Calu3 (cell line): ENCODE measurements around the gene HIF1AN. TPM values are rescaled to one million over a fixed set of nuclear protein-coding genes. Genes with fewer than 3 reads are reported as not detected.
A peak's percentile ranks its signal among the peaks of the same experiment; 100 is the strongest.

ENCODE experiments used
- BruUV-seq: library from RNA; stranded (reverse); fragments of 400-500 nt; replicated peaks from 2 replicates; lab custom pipeline; 2021; lab: Mats Ljungman, UMichigan
- CTCF ChIA-PET: fragments of 300-600 bp; sonication (Branson Sonifier 250); formaldehyde crosslinking; loops from one replicate; lab custom pipeline; 2022; ENCODE audit warnings: antibody characterized with exemption; lab: Charles Lee
- DNase-seq: peaks from one replicate; pipeline ENCODE4 v3.0.0; 2022
- H3K27ac Mint-ChIP-seq: one replicate; pipeline ENCODE4 v1.8.0; 2022; ENCODE audit warnings: mixed read lengths; ENCODE audit not compliant: unreplicated experiment
- H3K27me3 Mint-ChIP-seq: one replicate; pipeline ENCODE4 v1.8.0; 2022; ENCODE audit warnings: mixed read lengths; ENCODE audit not compliant: unreplicated experiment
- H3K36me3 Mint-ChIP-seq: one replicate; pipeline ENCODE4 v1.8.0; 2022; ENCODE audit warnings: mild to moderate bottlenecking, moderate library complexity, mixed read lengths; ENCODE audit not compliant: insufficient read depth, unreplicated experiment
- H3K4me1 Mint-ChIP-seq: one replicate; pipeline ENCODE4 v1.8.0; 2022; ENCODE audit warnings: mild to moderate bottlenecking, low read depth, mixed read lengths; ENCODE audit not compliant: unreplicated experiment
- H3K4me3 Mint-ChIP-seq: one replicate; pipeline ENCODE4 v1.8.0; 2022; ENCODE audit warnings: mild to moderate bottlenecking, low read depth, moderate library complexity, mixed read lengths; ENCODE audit not compliant: unreplicated experiment
- H3K9me3 Mint-ChIP-seq: one replicate; pipeline ENCODE4 v1.8.0; 2022; ENCODE audit warnings: low read depth, mixed read lengths; ENCODE audit not compliant: unreplicated experiment
- intact Hi-C: fragments of 100-400 bp; cut with micrococcal nuclease; formaldehyde crosslinking; loops from one replicate; pipeline ENCODE4 v1.10.0; 2022; ENCODE audit not compliant: unreplicated experiment
- total RNA-seq: library from RNA; stranded (reverse); gene quantifications from 2 replicates; pipeline ENCODE4 v1.2.3, GENCODE V29; 2022
- TF ChIP-seq, protein P1 (sequence below): fragments of 200-600 bp; IDR thresholded peaks from one replicate; pipeline ENCODE4 v1.8.0; 2022; ENCODE audit warnings: antibody characterized with exemption; ENCODE audit not compliant: unreplicated experiment

The HIF1AN gene
- total RNA-seq, 1 experiment from 2014 or later = 36.3 TPM

DNA sequence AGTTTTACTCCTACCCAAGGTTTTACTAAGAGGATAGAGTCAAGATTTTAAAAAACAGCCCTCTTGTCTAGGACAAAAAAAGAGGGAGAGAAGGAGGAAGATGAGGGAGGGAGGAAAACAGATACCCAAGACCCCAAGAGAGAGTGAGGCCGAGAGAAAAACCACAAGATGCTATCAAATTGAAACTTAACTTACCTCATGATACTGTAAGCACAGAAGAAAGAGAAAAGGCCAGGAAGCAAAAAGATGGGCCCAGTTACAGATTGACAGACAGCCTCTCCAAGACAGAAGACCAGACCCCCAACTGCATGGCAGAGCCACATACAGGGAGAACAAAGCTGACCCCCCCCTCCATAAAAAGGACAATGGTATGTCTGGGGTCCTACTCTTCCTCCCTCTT lies 27.5 kb upstream of the HIF1AN start:
- Mint-ChIP-seq H3K4me1 (peaks cover 8% of the 10 kb centered on the region), H3K27ac (no peak overlapping the region), H3K9me3 (no peaks in the 10 kb centered on the region), H3K4me3 (no peak overlapping the region), H3K27me3 (no peaks in the 10 kb centered on the region), H3K36me3 (no peaks in the 10 kb centered on the region)
- no TSS peak for BruUV-seq
- CTCF ChIA-PET = interaction anchor here (1.0 to 1.6 kb wide), 6 partner anchors 10 to 370 kb away, joined by 3 to 8 read pairs (median 5); partner anchors contain the start of gene HIF1AN
- intact Hi-C loops = loop anchor here (2.0 kb wide), 1 partner anchor 73 kb away; no protein-coding TSS in a partner anchor
- TF ChIP-seq, protein P1, sequence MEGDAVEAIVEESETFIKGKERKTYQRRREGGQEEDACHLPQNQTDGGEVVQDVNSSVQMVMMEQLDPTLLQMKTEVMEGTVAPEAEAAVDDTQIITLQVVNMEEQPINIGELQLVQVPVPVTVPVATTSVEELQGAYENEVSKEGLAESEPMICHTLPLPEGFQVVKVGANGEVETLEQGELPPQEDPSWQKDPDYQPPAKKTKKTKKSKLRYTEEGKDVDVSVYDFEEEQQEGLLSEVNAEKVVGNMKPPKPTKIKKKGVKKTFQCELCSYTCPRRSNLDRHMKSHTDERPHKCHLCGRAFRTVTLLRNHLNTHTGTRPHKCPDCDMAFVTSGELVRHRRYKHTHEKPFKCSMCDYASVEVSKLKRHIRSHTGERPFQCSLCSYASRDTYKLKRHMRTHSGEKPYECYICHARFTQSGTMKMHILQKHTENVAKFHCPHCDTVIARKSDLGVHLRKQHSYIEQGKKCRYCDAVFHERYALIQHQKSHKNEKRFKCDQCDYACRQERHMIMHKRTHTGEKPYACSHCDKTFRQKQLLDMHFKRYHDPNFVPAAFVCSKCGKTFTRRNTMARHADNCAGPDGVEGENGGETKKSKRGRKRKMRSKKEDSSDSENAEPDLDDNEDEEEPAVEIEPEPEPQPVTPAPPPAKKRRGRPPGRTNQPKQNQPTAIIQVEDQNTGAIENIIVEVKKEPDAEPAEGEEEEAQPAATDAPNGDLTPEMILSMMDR = no peak
- DNase-seq = no peak

DNA sequence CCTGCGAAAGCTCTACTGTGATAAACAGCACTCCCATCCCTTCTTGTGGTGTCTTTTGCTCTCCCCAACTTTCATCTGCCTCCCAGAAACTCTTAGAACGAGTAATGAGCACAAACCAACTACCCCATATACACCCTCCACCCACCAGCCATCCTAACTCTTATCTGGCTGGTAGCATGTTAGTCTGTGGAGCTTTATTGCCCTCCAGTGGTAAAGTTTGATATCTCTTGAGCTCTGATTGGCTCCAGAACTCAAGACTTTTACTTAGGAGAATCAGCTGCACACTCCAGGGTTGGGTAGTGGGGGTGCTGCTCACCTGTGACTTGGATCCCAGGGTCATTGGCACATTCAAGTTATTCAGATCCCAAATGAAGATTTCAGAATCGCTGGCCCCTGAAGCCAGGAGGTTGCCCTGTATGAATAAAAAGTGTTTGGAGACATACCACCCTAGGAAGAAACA lies 27.0 kb upstream of the HIF1AN start:
- BruUV-seq = no TSS peak
- H3K27ac Mint-ChIP-seq = no peak overlapping the region

DNA sequence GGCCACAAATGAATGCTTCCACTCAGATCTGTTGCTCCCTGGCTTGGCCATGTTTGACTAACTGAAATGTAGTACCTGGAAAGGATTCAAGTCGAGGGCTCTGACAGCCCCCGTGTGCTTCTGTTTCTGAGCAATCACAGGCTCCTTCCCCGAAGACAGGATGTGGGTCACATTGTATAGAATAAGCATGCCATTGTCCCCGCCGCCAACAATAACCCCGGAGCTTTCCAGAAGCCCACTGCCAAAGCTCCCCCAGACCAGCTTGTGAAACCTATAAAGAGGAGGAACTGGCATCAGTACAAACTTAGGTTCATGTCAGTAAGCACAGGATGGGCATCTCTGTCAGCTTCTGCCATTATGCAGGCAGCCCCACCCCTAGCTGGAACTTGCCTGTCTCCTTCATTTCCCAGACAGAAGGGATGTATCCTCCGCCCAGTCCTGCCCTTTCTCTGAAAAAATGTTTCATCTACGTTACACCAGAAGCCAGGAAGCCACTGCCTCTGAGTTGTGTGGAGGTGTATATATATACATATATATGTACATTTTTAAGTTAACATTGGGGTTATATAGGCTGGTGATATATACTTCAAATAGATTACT lies 26.4 kb upstream of the HIF1AN start:
- Mint-ChIP-seq H3K4me1 (peaks cover 8% of the 10 kb centered on the region), H3K9me3 (no peaks in the 10 kb centered on the region), H3K4me3 (no peak overlapping the region), H3K27ac (no peak overlapping the region), H3K27me3 (no peaks in the 10 kb centered on the region), H3K36me3 (no peaks in the 10 kb centered on the region)
- TF ChIP-seq, protein P1 = no peak
- intact Hi-C loops = loop anchor here (2.0 kb wide), 1 partner anchor 75 kb away; no protein-coding TSS in a partner anchor
- BruUV-seq = no TSS peak
- no peak for DNase-seq
- CTCF ChIA-PET = interaction anchor here (0.7 to 1.6 kb wide), 8 partner anchors 9 to 369 kb away, joined by 3 to 8 read pairs (median 4); partner anchors contain the start of gene HIF1AN

More for the DNA sequence above, 27.0 kb upstream of the HIF1AN start:
- H3K4me3 Mint-ChIP-seq = no peak overlapping the region
- peak; percentile 27 for DNase-seq
- no peaks in the 10 kb centered on the region for H3K9me3 Mint-ChIP-seq
- TF ChIP-seq, protein P1 = peak; percentile 14
- H3K27me3 Mint-ChIP-seq = no peaks in the 10 kb centered on the region
- H3K4me1 Mint-ChIP-seq = peaks cover 8% of the 10 kb centered on the region
- CTCF ChIA-PET = interaction anchor here (0.7 to 1.6 kb wide), 7 partner anchors 10 to 370 kb away, joined by 3 to 8 read pairs (median 5); partner anchors contain the start of gene HIF1AN
- H3K36me3 Mint-ChIP-seq = no peaks in the 10 kb centered on the region
- intact Hi-C loops = loop anchor here (2.0 kb wide), 1 partner anchor 74 kb away; no protein-coding TSS in a partner anchor

DNA sequence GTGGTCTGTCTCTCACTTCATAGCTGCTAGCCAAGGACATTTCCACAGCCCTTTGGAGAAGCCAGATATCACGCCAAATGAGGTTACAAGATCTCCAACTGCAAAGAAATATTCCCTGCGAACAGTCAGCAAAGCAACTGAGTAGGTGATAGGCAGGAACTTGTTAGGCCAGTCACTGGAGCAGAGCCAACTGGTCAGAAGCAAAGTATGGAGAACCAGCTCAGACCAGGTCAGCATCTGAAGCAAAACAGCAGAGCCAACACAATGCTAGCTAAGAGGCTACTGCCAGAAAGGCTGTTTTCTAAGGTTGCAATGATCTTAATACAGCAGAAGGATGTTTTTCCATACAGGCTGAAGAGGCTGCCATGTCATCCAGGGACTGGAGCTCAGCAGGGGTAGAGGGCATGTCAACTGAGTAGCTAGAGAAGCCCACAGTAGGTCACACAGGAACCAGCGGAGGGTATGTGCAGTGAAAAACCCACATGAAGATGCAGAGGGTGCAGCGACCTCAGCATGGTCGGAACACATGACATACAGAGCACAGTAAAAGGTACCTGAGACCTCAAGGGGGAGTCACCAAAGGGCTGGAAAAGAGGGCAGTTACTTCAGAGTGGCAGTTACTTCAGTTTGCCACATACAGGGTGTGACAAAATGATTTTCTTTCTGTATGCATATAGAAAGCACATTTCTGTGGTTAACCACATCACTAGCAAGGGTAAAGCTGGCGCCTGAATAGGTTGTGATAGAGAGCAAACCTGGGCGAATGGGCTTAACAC lies 25.0 kb upstream of the HIF1AN start:
- H3K27me3 Mint-ChIP-seq = no peaks in the 10 kb centered on the region
- no peak for DNase-seq
- intact Hi-C loops = loop anchor here (10.0 kb wide), 2 partner anchors 176 to 206 kb away; partner anchors contain the start of gene PKD2L1
- H3K4me3 Mint-ChIP-seq = no peak overlapping the region
- CTCF ChIA-PET = interaction anchor here (1.4 kb wide), 1 partner anchor 28 kb away, joined by 3 read pairs; no protein-coding TSS in a partner anchor
- TF ChIP-seq, protein P1 = no peak
- no peaks in the 10 kb centered on the region for H3K36me3 Mint-ChIP-seq
- H3K9me3 Mint-ChIP-seq = no peaks in the 10 kb centered on the region
- peaks cover 8% of the 10 kb centered on the region for H3K4me1 Mint-ChIP-seq
- no peak overlapping the region for H3K27ac Mint-ChIP-seq
- no TSS peak for BruUV-seq
